IMR-90 (cell line): ENCODE measurements around the gene MPC1. TPM values are rescaled to one million over a fixed set of nuclear protein-coding genes. Genes with fewer than 3 reads are reported as not detected.

Experiments
- ATAC-seq: fragments of 200-7000 bp; cut with Tn5 transposase; 2 replicates; pipeline ENCODE4 v1.9.1; 2020; ENCODE audit warnings: low read depth, mild to moderate bottlenecking, moderate library complexity
- BruUV-seq: library from RNA; stranded (reverse); fragments of 400-500 nt; replicated peaks from 2 replicates; lab custom pipeline; 2021; lab: Mats Ljungman, UMichigan
- CTCF ChIA-PET: fragments of 300-600 bp; formaldehyde crosslinking; extraction: SDS; loops from one replicate; lab custom pipeline; 2021; ENCODE audit warnings: antibody characterized with exemption; lab: Yijun Ruan, JAX
- POLR2A ChIA-PET: fragments of 300-600 bp; sonication (Branson Sonifier 250); formaldehyde crosslinking; loops from one replicate; lab custom pipeline; 2022; ENCODE audit warnings: antibody characterized with exemption; ENCODE audit not compliant: unreplicated experiment; lab: Charles Lee
- DNase-seq: peaks from one replicate; pipeline ENCODE4 v3.0.0; 2013
- H2AFZ ChIP-seq: replicated peaks from 2 replicates; pipeline ENCODE3; 2013; ENCODE audit warnings: low read length, mild to moderate bottlenecking; ENCODE audit not compliant: poor library complexity
- H2AK5ac ChIP-seq: 2 replicates; pipeline ENCODE4 v1.6.1; 2013; ENCODE audit warnings: low read depth, low read length, inconsistent platforms
- H2AK9ac ChIP-seq: replicated peaks from 2 replicates; pipeline ENCODE3; 2013; ENCODE audit warnings: mild to moderate bottlenecking, low read depth, low read length, moderate library complexity; ENCODE audit not compliant: poor library complexity
- H2BK120ac ChIP-seq: 2 replicates; pipeline ENCODE4 v1.6.1; 2013; ENCODE audit warnings: low read depth, low read length, inconsistent platforms
- H2BK15ac ChIP-seq: 3 replicates; pipeline ENCODE4 v1.6.1; 2013; ENCODE audit warnings: low read depth, low read length, inconsistent platforms
- H2BK20ac ChIP-seq: 2 replicates; pipeline ENCODE4 v1.6.1; 2013; ENCODE audit warnings: low read depth, mild to moderate bottlenecking, inconsistent platforms, low read length, moderate library complexity
- H2BK5ac ChIP-seq: 2 replicates; pipeline ENCODE4 v1.6.1; 2013; ENCODE audit warnings: mild to moderate bottlenecking, low read depth, low read length, inconsistent platforms; ENCODE audit not compliant: poor library complexity, severe bottlenecking
- H3K14ac ChIP-seq: replicated peaks from 2 replicates; pipeline ENCODE4 v1.6.1; 2013; ENCODE audit warnings: low read depth, low read length, inconsistent platforms
- H3K18ac ChIP-seq: 2 replicates; pipeline ENCODE4 v1.6.1; 2013; ENCODE audit warnings: low read depth, low read length, control low read depth
- H3K23ac ChIP-seq: 2 replicates; pipeline ENCODE4 v1.6.1; 2013; ENCODE audit warnings: low read depth, low read length, inconsistent platforms
- H3K27ac ChIP-seq: 2 replicates; pipeline ENCODE4 v1.5.1; 2013; ENCODE audit warnings: mild to moderate bottlenecking, control low read depth, low read length; ENCODE audit not compliant: insufficient read depth
- H3K27me3 ChIP-seq: 2 replicates; pipeline ENCODE4 v1.6.1; 2013; ENCODE audit warnings: low read length; ENCODE audit not compliant: control insufficient read depth, insufficient read depth
- H3K36me3 ChIP-seq: 2 replicates; pipeline ENCODE4 v1.6.1; 2013; ENCODE audit warnings: low read length, mixed read lengths; ENCODE audit not compliant: control insufficient read depth, insufficient read depth
- H3K4ac ChIP-seq: 2 replicates; pipeline ENCODE4 v1.6.1; 2013; ENCODE audit warnings: low read depth, low read length, inconsistent platforms
- H3K4me1 ChIP-seq: 2 replicates; pipeline ENCODE4 v1.6.1; 2013; ENCODE audit warnings: low read length, mixed read lengths; ENCODE audit not compliant: control insufficient read depth, insufficient read depth
- H3K4me2 ChIP-seq: 2 replicates; pipeline ENCODE4 v1.6.1; 2013; ENCODE audit warnings: low read depth, mild to moderate bottlenecking, control low read depth, low read length, moderate library complexity
- H3K4me3 ChIP-seq: 2 replicates; pipeline ENCODE4 v1.5.1; 2013; ENCODE audit warnings: low read depth, mild to moderate bottlenecking, control low read depth, low read length, moderate library complexity; ENCODE audit not compliant: insufficient read depth
- H3K56ac ChIP-seq: 2 replicates; pipeline ENCODE4 v1.6.1; 2013; ENCODE audit warnings: low read length, inconsistent platforms; ENCODE audit not compliant: insufficient read depth; ENCODE audit errors: extremely low read depth
- H3K79me1 ChIP-seq, 2 experiments: 2 replicates each; pipeline ENCODE4 v1.6.1; 2013; ENCODE audit warnings: low read length in 2 of 2, inconsistent platforms in 1 of 2, low read depth in 1 of 2
- H3K9ac ChIP-seq: 2 replicates; pipeline ENCODE4 v1.6.1; 2013; ENCODE audit warnings: low read depth, low read length, control low read depth
- H3K9me1 ChIP-seq: 2 replicates; pipeline ENCODE4 v1.6.1; 2013; ENCODE audit warnings: low read length, inconsistent platforms; ENCODE audit not compliant: insufficient read depth
- H3K9me3 ChIP-seq: 2 replicates; pipeline ENCODE4 v1.6.1; 2013; ENCODE audit warnings: low read length; ENCODE audit not compliant: control insufficient read depth, insufficient read depth
- H4K20me1 ChIP-seq: 2 replicates; pipeline ENCODE4 v1.6.1; 2013; ENCODE audit warnings: low read length, inconsistent platforms; ENCODE audit not compliant: insufficient read depth
- H4K5ac ChIP-seq: 2 replicates; pipeline ENCODE4 v1.6.1; 2013; ENCODE audit warnings: mild to moderate bottlenecking, low read depth, low read length, control low read depth
- H4K8ac ChIP-seq, 2 experiments: 2 replicates each; pipeline ENCODE4 v1.6.1; 2013; ENCODE audit warnings: low read depth in 2 of 2, low read length in 2 of 2, control low read depth in 1 of 2, inconsistent platforms in 1 of 2
- H4K91ac ChIP-seq: 2 replicates; pipeline ENCODE4 v1.6.1; 2013; ENCODE audit warnings: low read depth, low read length, inconsistent platforms; ENCODE audit not compliant: insufficient read depth
- CEBPB ChIP-seq: IDR thresholded peaks from 2 replicates; pipeline ENCODE4 v1.6.1; 2012; ENCODE audit warnings: low read depth, low read length, improper control_type of control experiment
- CHD1 ChIP-seq: IDR thresholded peaks from 2 replicates; pipeline ENCODE4 v1.6.1; 2012; ENCODE audit warnings: low read depth, low read length, improper control_type of control experiment
- FOS ChIP-seq: fragments of 150-350 bp; IDR thresholded peaks from 2 replicates; pipeline ENCODE4 v1.6.1; 2016; ENCODE audit warnings: low read depth, low read length
- MXI1 ChIP-seq: IDR thresholded peaks from 2 replicates; pipeline ENCODE4 v1.6.1; 2012; ENCODE audit warnings: low read depth, mild to moderate bottlenecking, low read length, moderate library complexity, borderline replicate concordance
- RAD21 ChIP-seq: IDR thresholded peaks from 2 replicates; pipeline ENCODE4 v1.6.1; 2012; ENCODE audit warnings: low read length, improper control_type of control experiment
- RFX5 ChIP-seq: IDR thresholded peaks from 2 replicates; pipeline ENCODE4 v1.8.0; 2012; ENCODE audit warnings: low read depth, mild to moderate bottlenecking, low read length, moderate library complexity
- WGBS, 2 experiments: methylation state at CpG; one replicate each; pipeline versions ENCODE4 v1.1.5 to v1.1.7; 2013; ENCODE audit warnings: missing lambda C conversion rate in 2 of 2; ENCODE audit not compliant: insufficient read length in 1 of 2; ENCODE audit errors: extremely low coverage in 2 of 2; 5-methylcytosine and 5-hydroxymethylcytosine counted together
- dilution Hi-C: fragments of 300-500 bp; cut with HindIII; formaldehyde crosslinking; loops from one replicate; pipeline ENCODE4 v1.14.3; 2018; ENCODE audit warnings: low sequenced_read_pairs; ENCODE audit not compliant: unreplicated experiment
- in situ Hi-C: fragments of 300-500 bp; cut with MboI; formaldehyde crosslinking; loops from 3 replicates; pipeline ENCODE4 v1.14.3; 2019; ENCODE audit warnings: low sequenced_read_pairs, inconsistent platforms, mixed read lengths
- intact Hi-C: fragments of 100-400 bp; cut with micrococcal nuclease; formaldehyde crosslinking; loops from 2 replicates; pipeline ENCODE4 v1.10.0; 2022
- polyA plus RNA-seq, 3 experiments: library from polyadenylated mRNA; depleted of rRNA; stranded (reverse); fragments of >200 nt; gene quantifications; 2 replicates each; pipeline ENCODE4 v1.2.3, GENCODE V29; 2012; ENCODE audit warnings: low replicate concordance in 1 of 3
- total RNA-seq: library from RNA; depleted of rRNA; stranded (reverse); fragments of >200 nt; gene quantifications from 2 replicates; pipeline ENCODE4 v1.2.3, GENCODE V29; 2012
- TF ChIP-seq, protein P1 (sequence below): conservative IDR thresholded peaks from 2 replicates; pipeline ENCODE4 v1.5.1; 2012; ENCODE audit warnings: mild to moderate bottlenecking, low read depth, low read length, improper control_type of control experiment
- TF ChIP-seq, protein P2 (sequence below): fragments of 150-350 bp; IDR thresholded peaks from 2 replicates; pipeline ENCODE4 v1.6.1; 2016; ENCODE audit warnings: low read depth, mild to moderate bottlenecking, low read length, moderate library complexity, borderline replicate concordance

The MPC1 gene
- total and polyA plus RNA-seq, 2 of the 4 experiments (the other 2 are of a cell fraction): 10.9 to 12.0 TPM

DNA sequence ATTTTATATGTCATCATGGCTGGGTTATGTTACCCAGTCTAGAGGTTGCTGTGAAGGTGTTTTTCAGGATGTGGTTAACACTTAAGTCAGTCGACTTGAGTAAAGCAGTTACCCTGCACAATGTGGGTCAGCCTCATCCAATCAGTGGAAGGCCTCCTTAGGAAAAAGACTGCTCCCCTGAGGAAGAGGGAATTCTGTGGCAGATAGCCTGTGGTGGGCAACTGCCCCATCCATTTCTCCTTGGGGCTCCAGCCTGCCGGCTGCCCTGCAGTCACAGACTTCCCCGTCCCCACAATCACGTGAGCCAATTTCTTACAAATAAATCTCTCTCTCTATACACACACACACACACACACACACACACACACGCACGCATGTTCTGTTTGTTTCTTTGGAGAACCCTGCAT, 34.5 kb upstream of the MPC1 start:
- intact Hi-C loops: no loop called here
- Histone ChIP-seq H3K27me3 (no peaks in the 10 kb centered on the region), H3K4me1 (no peaks in the 10 kb centered on the region), H3K79me1 (0 out of 4 replicates have a peak, but pooled peaks cover 0 to 5% of the 10 kb centered on the region in 2 experiments), H2AK9ac (no peak overlapping the region), H3K4ac (no peak overlapping the region), H3K9me3 (no peaks in the 10 kb centered on the region), H2AFZ (no peak overlapping the region), H2BK5ac (no peak overlapping the region), H3K4me3 (no peak overlapping the region), H3K36me3 (peaks cover 65% of the 10 kb centered on the region), H2BK120ac (no peak overlapping the region), H3K4me2 (no peak overlapping the region), H3K18ac (no peak overlapping the region), H3K23ac (no peak overlapping the region), H3K14ac (no peak overlapping the region), H4K91ac (no peak overlapping the region), H3K9ac (no peak overlapping the region), H4K8ac (no peak overlapping the region), H4K20me1 (peaks cover 3% of the 10 kb centered on the region; the same call in 1 of the 2 replicates), H3K9me1 (peaks cover 13% of the 10 kb centered on the region), H4K5ac (no peak overlapping the region), H3K27ac (no peak overlapping the region), H3K56ac (no peak overlapping the region), H2BK20ac (no peak overlapping the region), H2AK5ac (no peak overlapping the region), H2BK15ac (no peak overlapping the region)
- in situ Hi-C loops: no loop called here
- CTCF ChIA-PET: no interaction called here
- DNase-seq (no peak), ATAC-seq (no peak)
- TF ChIP-seq CEBPB: no peak
- no peak for TF ChIP-seq CHD1
- TF ChIP-seq, protein P1, sequence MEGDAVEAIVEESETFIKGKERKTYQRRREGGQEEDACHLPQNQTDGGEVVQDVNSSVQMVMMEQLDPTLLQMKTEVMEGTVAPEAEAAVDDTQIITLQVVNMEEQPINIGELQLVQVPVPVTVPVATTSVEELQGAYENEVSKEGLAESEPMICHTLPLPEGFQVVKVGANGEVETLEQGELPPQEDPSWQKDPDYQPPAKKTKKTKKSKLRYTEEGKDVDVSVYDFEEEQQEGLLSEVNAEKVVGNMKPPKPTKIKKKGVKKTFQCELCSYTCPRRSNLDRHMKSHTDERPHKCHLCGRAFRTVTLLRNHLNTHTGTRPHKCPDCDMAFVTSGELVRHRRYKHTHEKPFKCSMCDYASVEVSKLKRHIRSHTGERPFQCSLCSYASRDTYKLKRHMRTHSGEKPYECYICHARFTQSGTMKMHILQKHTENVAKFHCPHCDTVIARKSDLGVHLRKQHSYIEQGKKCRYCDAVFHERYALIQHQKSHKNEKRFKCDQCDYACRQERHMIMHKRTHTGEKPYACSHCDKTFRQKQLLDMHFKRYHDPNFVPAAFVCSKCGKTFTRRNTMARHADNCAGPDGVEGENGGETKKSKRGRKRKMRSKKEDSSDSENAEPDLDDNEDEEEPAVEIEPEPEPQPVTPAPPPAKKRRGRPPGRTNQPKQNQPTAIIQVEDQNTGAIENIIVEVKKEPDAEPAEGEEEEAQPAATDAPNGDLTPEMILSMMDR: no peak
- no peak for TF ChIP-seq RFX5
- TF ChIP-seq, protein P2, sequence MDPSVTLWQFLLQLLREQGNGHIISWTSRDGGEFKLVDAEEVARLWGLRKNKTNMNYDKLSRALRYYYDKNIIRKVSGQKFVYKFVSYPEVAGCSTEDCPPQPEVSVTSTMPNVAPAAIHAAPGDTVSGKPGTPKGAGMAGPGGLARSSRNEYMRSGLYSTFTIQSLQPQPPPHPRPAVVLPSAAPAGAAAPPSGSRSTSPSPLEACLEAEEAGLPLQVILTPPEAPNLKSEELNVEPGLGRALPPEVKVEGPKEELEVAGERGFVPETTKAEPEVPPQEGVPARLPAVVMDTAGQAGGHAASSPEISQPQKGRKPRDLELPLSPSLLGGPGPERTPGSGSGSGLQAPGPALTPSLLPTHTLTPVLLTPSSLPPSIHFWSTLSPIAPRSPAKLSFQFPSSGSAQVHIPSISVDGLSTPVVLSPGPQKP: no peak
- TF ChIP-seq MXI1: no peak
- TF ChIP-seq FOS: no peak
- TF ChIP-seq RAD21: no peak
- dilution Hi-C loops: no loop called here
- WGBS, 2 experiments: no CpG with 5 or more reads among the region's 6 CpGs
- POLR2A ChIA-PET: no interaction called here
- no TSS peak for BruUV-seq
